Panc1 (cell line): Measurements from ENCODE around the gene QRICH1. TPM values are rescaled to one million over a fixed set of nuclear protein-coding genes. Genes with fewer than 3 reads are reported as not detected.

Source experiments
- ATAC-seq: fragments of 200-7000 bp; cut with Tn5 transposase; 2 replicates; pipeline ENCODE4 v1.9.1; 2020; ENCODE audit warnings: mild to moderate bottlenecking, moderate library complexity
- BruUV-seq: library from RNA; stranded (reverse); fragments of 400-500 nt; replicated peaks from 2 replicates; lab custom pipeline; 2021; lab: Mats Ljungman, UMichigan
- CTCF ChIA-PET: fragments of 300-600 bp; sonication (Branson Sonifier 250); formaldehyde crosslinking; loops from one replicate; lab custom pipeline; 2022; ENCODE audit warnings: antibody characterized with exemption; lab: Charles Lee
- POLR2A ChIA-PET: fragments of 300-600 bp; sonication (Branson Sonifier 250); formaldehyde crosslinking; loops from one replicate; lab custom pipeline; 2022; ENCODE audit warnings: antibody characterized with exemption; lab: Charles Lee
- DNase-seq: peaks from one replicate; pipeline ENCODE4 v3.0.0-alpha.2; 2010; ENCODE audit warnings: low read depth, low spot score
- H3K27ac ChIP-seq: 2 replicates; pipeline ENCODE4 v1.5.1; 2011; ENCODE audit warnings: mild to moderate bottlenecking, low read length, inconsistent platforms
- H3K27me3 ChIP-seq: fragments of 200-500 bp; sonication (Bioruptor generic); 2 replicates; pipeline ENCODE4 v1.6.0; 2014; ENCODE audit warnings: low read length, inconsistent platforms; ENCODE audit not compliant: control insufficient read depth, insufficient read depth
- H3K36me3 ChIP-seq: fragments of 200-500 bp; sonication (Bioruptor generic); 2 replicates; pipeline ENCODE4 v1.5.1; 2014; ENCODE audit warnings: inconsistent platforms, mild to moderate bottlenecking, low read length, moderate library complexity; ENCODE audit not compliant: control insufficient read depth, insufficient read depth
- H3K4me1 ChIP-seq: 2 replicates; pipeline ENCODE4 v1.5.1; 2011; ENCODE audit warnings: inconsistent platforms, mild to moderate bottlenecking, low read length, moderate library complexity; ENCODE audit not compliant: control insufficient read depth, insufficient read depth
- H3K4me3 ChIP-seq, 2 experiments: 2 replicates each; pipeline ENCODE4 v1.5.1; 2011 to 2012; ENCODE audit warnings: low read depth in 2 of 2, low read length in 2 of 2, mild to moderate bottlenecking in 2 of 2, inconsistent platforms in 1 of 2, moderate library complexity in 1 of 2
- H3K9me3 ChIP-seq: fragments of 200-500 bp; sonication (Bioruptor generic); 2 replicates; pipeline ENCODE4 v1.5.1; 2014; ENCODE audit warnings: low read depth, mild to moderate bottlenecking, inconsistent platforms, low read length, moderate library complexity; ENCODE audit not compliant: control insufficient read depth, insufficient read depth
- CTCF ChIP-seq: fragments of 450-650 bp; IDR thresholded peaks from 2 replicates; pipeline ENCODE4 v1.5.1; 2017; ENCODE audit warnings: mild to moderate bottlenecking
- POLR2AphosphoS5 ChIP-seq: IDR thresholded peaks from 2 replicates; pipeline ENCODE4 v1.6.1; 2012; ENCODE audit warnings: mild to moderate bottlenecking, low read depth, low read length, moderate library complexity
- REST ChIP-seq, 2 experiments: IDR thresholded peaks; 2 replicates each; pipeline ENCODE4 v1.6.1; 2011 to 2012; ENCODE audit warnings: low read depth in 2 of 2, control low read depth in 1 of 2, low read length in 1 of 2, mild to moderate bottlenecking in 1 of 2, moderate library complexity in 1 of 2; ENCODE audit not compliant: insufficient read depth in 1 of 2
- SIN3A ChIP-seq: IDR thresholded peaks from 2 replicates; pipeline ENCODE4 v1.6.1; 2012; ENCODE audit warnings: low read depth, mild to moderate bottlenecking, low read length, moderate library complexity, borderline replicate concordance; ENCODE audit not compliant: insufficient read depth
- TCF7L2 ChIP-seq: IDR thresholded peaks from 2 replicates; pipeline ENCODE4 v1.6.1; 2011; ENCODE audit warnings: mild to moderate bottlenecking, low read depth, low read length, inconsistent platforms
- in situ Hi-C: cut with HindIII; loops from 2 replicates; pipeline ENCODE4 v1.10.0; 2016; ENCODE audit warnings: low sequenced_read_pairs, low pct_unique_long_range_greater_than_20kb
- intact Hi-C: fragments of 100-400 bp; cut with micrococcal nuclease; formaldehyde crosslinking; loops from one replicate; pipeline ENCODE4 v1.10.0; 2022; ENCODE audit not compliant: unreplicated experiment
- total RNA-seq: library from RNA; stranded (reverse); gene quantifications from one replicate; pipeline ENCODE4 v1.2.1, GENCODE V29; 2021; ENCODE audit not compliant: unreplicated experiment

QRICH1 gene
- total RNA-seq, 1 experiment from 2014 or later: 79.9 TPM

DNA sequence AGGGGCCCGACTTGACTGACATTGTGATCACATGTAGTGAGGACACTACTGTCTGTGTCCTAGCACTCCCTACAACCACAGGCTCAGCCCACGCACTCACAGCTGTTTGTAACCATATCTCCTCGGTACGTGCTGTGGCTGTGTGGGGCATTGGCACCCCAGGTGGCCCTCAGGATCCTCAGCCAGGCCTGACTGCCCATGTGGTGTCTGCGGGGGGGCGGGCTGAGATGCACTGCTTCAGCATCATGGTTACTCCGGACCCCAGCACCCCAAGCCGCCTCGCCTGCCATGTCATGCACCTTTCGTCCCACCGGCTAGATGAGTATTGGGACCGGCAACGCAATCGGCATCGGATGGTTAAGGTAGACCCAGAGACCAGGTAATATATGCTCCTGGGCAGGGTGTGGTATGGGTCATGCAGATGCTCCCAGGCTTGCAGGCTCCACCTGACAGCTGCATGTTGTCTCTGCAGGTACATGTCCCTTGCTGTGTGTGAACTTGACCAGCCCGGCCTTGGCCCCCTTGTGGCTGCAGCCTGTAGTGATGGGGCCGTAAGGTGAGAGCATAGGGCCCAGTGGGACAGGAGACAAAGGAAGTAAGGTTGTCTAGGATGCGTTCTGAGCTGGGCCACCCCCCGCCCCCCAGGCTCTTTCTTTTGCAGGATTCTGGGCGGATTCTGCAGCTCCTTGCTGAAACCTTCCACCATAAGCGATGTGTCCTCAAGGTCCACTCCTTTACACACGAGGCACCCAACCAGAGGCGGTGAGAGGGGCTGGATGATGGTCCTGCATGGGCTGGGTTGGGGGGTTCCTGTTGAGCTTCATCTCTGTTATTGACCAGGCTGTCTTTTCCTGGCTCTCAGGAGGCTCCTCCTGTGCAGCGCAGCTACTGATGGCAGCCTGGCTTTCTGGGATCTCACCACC is 79.9 kb downstream of the QRICH1 start:
- ATAC-seq: no peak
- no TSS peak for BruUV-seq
- DNase-seq: no peak
- H3K27ac ChIP-seq: no peak overlapping the region
- H3K4me1 ChIP-seq: peaks cover 8% of the 10 kb centered on the region
- no peak overlapping the region for H3K4me3 ChIP-seq
- H3K27me3 ChIP-seq: no peaks in the 10 kb centered on the region
- ChIA-PET POLR2A (interaction anchor here (0.6 to 0.7 kb wide), 2 partner anchors 11 to 26 kb away, joined by 7 read pairs; no protein-coding TSS in a partner anchor), CTCF (interaction anchor here (0.9 kb wide), 1 partner anchor 26 kb away, joined by 3 read pairs; no protein-coding TSS in a partner anchor)
- TF ChIP-seq TCF7L2: no peak
- peak; percentile 77 for TF ChIP-seq CTCF
- H3K36me3 ChIP-seq: no peaks in the 10 kb centered on the region; the same call in 1 of the 2 replicates
- no peaks in the 10 kb centered on the region for H3K9me3 ChIP-seq
- intact Hi-C loops: no loop called here
- in situ Hi-C loops: no loop called here

- no peak for TF ChIP-seq REST (IDR thresholded peaks at IDR 0.05; ENCODE audit: insufficient read depth in 1 of 2, low read depth in 2 of 2, low read length in 1 of 2)
- TF ChIP-seq POLR2AphosphoS5: no peak
- no peak for TF ChIP-seq SIN3A
- TF ChIP-seq CTCF: no peak
- TF ChIP-seq TCF7L2: no peak
- in situ Hi-C loops (no loop called here), intact Hi-C loops (no loop called here)
- no TSS peak for BruUV-seq
- ChIA-PET CTCF (interaction anchor here (0.9 kb wide), 1 partner anchor 25 kb away, joined by 3 read pairs; no protein-coding TSS in a partner anchor), POLR2A (no interaction called here)
- Histone ChIP-seq H3K27ac (no peak overlapping the region), H3K9me3 (no peaks in the 10 kb centered on the region), H3K36me3 (no peaks in the 10 kb centered on the region), H3K27me3 (no peaks in the 10 kb centered on the region), H3K4me1 (peaks cover 13% of the 10 kb centered on the region), H3K4me3 (no peak overlapping the region)
- ATAC-seq: no peak
- no peak for DNase-seq
These were observed 80.6 kb downstream of the QRICH1 start for GRCh38 chr3:49013113-49013737.
